ENCODE data around the gene NR4A3.

- TF ChIP-seq ZFP3 (CRISPR knock-in tag; IDR thresholded peaks at IDR 0.05) (no peak), TOX (CRISPR knock-in tag; IDR thresholded peaks at IDR 0.05; ENCODE audit: borderline replicate concordance) (no peak), ZFP30 (CRISPR knock-in tag; IDR thresholded peaks at IDR 0.05) (no peak), ZC3H10 (CRISPR knock-in tag; IDR thresholded peaks at IDR 0.05) (no peak), ARNTL (CRISPR knock-in tag; IDR thresholded peaks at IDR 0.05; ENCODE audit: borderline replicate concordance, low read depth) (no peak), TCF4 (CRISPR knock-in tag; IDR thresholded peaks at IDR 0.05; ENCODE audit: borderline replicate concordance) (no peak), POU6F1 (CRISPR knock-in tag; IDR thresholded peaks at IDR 0.05; ENCODE audit: borderline replicate concordance, low read depth) (no peak), PATZ1 (CRISPR knock-in tag; IDR thresholded peaks at IDR 0.05; ENCODE audit: borderline replicate concordance) (no peak), GLIS3 (CRISPR knock-in tag; IDR thresholded peaks at IDR 0.05) (no peak), ZNF8 (CRISPR knock-in tag; IDR thresholded peaks at IDR 0.05) (no peak)
Observed at GRCh38 chr9:99867536-99867935, 45.9 kb downstream of the NR4A3 start.

All from SK-N-SH treated with all-trans-retinoic acid at 6 μM for 48 hours (cell line).